A549 (cell line): ENCODE data around the gene GPR4. TPM values are rescaled to one million over a fixed set of nuclear protein-coding genes. Genes with fewer than 3 reads are reported as not detected.

ENCODE experiments used
- ATAC-seq, 2 experiments: fragments of 200-7000 bp in 1 of 2; fragments of >200 bp in 1 of 2; cut with Nextera tagmentation in 1 of 2; cut with Tn5 transposase in 1 of 2; 3 replicates each; pipeline versions ENCODE4 v1.8.0 to v1.9.1; 2018 to 2020; ENCODE audit warnings: mild to moderate bottlenecking in 1 of 2, moderate library complexity in 1 of 2
- CTCF ChIA-PET: fragments of 300-600 bp; sonication (Branson Sonifier 250); formaldehyde crosslinking; extraction: SDS; loops from one replicate; lab custom pipeline; 2021; ENCODE audit warnings: antibody characterized with exemption, inconsistent platforms; lab: Yijun Ruan, JAX
- POLR2A ChIA-PET: fragments of 350-600 bp; formaldehyde crosslinking; extraction: SDS; loops from one replicate; lab custom pipeline; 2021; ENCODE audit warnings: antibody characterized with exemption, inconsistent platforms; lab: Yijun Ruan, JAX
- DNase-seq, 2 experiments: peaks; one replicate each; pipeline versions ENCODE4 v3.0.0 to v3.0.0-alpha.2; 2011 to 2016; ENCODE audit warnings: low read depth in 1 of 2, low spot score in 1 of 2
- FAIRE-seq: peaks from 2 replicates; lab custom pipeline; 2011; peaks lifted over from hg19 to GRCh38; lab: Jason Lieb, UNC
- H3K27ac ChIP-seq, 2 experiments: fragments of >200 bp; sonication (Bioruptor Twin); formaldehyde crosslinking; 3 replicates each; pipeline ENCODE4 v1.5.1; 2016 to 2017
- H3K4me1 ChIP-seq: fragments of >200 bp; sonication (Bioruptor Twin); formaldehyde crosslinking; 3 replicates; pipeline ENCODE4 v1.6.1; 2016
- H3K4me2 ChIP-seq: fragments of >200 bp; sonication (Bioruptor Twin); formaldehyde crosslinking; 3 replicates; pipeline ENCODE4 v1.6.1; 2016
- H3K4me3 ChIP-seq: fragments of >200 bp; sonication (Bioruptor Twin); formaldehyde crosslinking; 3 replicates; pipeline ENCODE4 v1.5.1; 2016
- H3K9me3 ChIP-seq: fragments of >200 bp; sonication (Bioruptor Twin); formaldehyde crosslinking; 3 replicates; pipeline ENCODE4 v1.6.1; 2016
- BHLHE40 ChIP-seq: IDR thresholded peaks from 2 replicates; pipeline ENCODE4 v1.6.1; 2012; ENCODE audit warnings: low read depth, low read length, inconsistent platforms
- CBX2 ChIP-seq: fragments of 200-600 bp; sonication (generic); IDR thresholded peaks from 2 replicates; pipeline ENCODE4 v1.6.1; 2016; ENCODE audit warnings: low read depth, mild to moderate bottlenecking, borderline replicate concordance
- CTCF ChIP-seq: fragments of >200 bp; sonication (Bioruptor Twin); formaldehyde crosslinking; IDR thresholded peaks from 3 replicates; pipeline ENCODE4 v1.5.1; 2016
- EP300 ChIP-seq, 2 experiments: fragments of >200 bp; sonication (Bioruptor Twin); formaldehyde crosslinking; IDR thresholded peaks; 2 replicates in 1 of 2; 3 replicates in 1 of 2; pipeline ENCODE4 v1.6.1; 2016 to 2017
- ESRRA ChIP-seq: fragments of 150-350 bp; IDR thresholded peaks from 2 replicates; pipeline ENCODE4 v1.6.1; 2014; ENCODE audit warnings: mild to moderate bottlenecking, low read length, borderline replicate concordance
- FOSB ChIP-seq: fragments of 250-450 bp; sonication (Bioruptor Pico); IDR thresholded peaks from 2 replicates; pipeline ENCODE4 v1.5.0; 2020; ENCODE audit warnings: mild to moderate bottlenecking, moderate library complexity
- FOSL2 ChIP-seq, 2 experiments: fragments of 450-650 bp in 1 of 2; fragments of >200 bp in 1 of 2; sonication (Bioruptor Twin) in 1 of 2; formaldehyde crosslinking; IDR thresholded peaks; 2 replicates each; pipeline versions ENCODE4 v1.5.0 to v1.6.1; 2016 to 2020; ENCODE audit warnings: mild to moderate bottlenecking in 1 of 2, moderate library complexity in 1 of 2
- FOXS1 ChIP-seq: fragments of 250-450 bp; sonication (Bioruptor Pico); IDR thresholded peaks from 2 replicates; pipeline ENCODE4 v1.5.0; 2020; ENCODE audit warnings: mild to moderate bottlenecking, moderate library complexity
- HES2 ChIP-seq: fragments of >200 bp; sonication (Bioruptor Twin); formaldehyde crosslinking; IDR thresholded peaks from 2 replicates; pipeline ENCODE4 v1.6.1; 2016
- HOXA7 ChIP-seq: fragments of 250-450 bp; sonication (Bioruptor Pico); IDR thresholded peaks from 2 replicates; pipeline ENCODE4 v1.5.0; 2020; ENCODE audit warnings: mild to moderate bottlenecking, moderate library complexity
- HOXB5 ChIP-seq: fragments of 250-450 bp; sonication (Bioruptor Pico); IDR thresholded peaks from 2 replicates; pipeline ENCODE4 v1.5.0; 2020; ENCODE audit warnings: mild to moderate bottlenecking, moderate library complexity
- JUN ChIP-seq, 2 experiments: fragments of >200 bp; sonication (Bioruptor Twin); formaldehyde crosslinking; IDR thresholded peaks; 2 replicates in 1 of 2; 3 replicates in 1 of 2; pipeline ENCODE4 v1.6.1; 2016 to 2017
- MAX ChIP-seq: IDR thresholded peaks from 2 replicates; pipeline ENCODE4 v1.6.1; 2012
- MAZ ChIP-seq: fragments of 150-350 bp; IDR thresholded peaks from 2 replicates; pipeline ENCODE4 v1.6.1; 2014; ENCODE audit warnings: antibody characterized with exemption, low read depth, low read length, borderline replicate concordance
- MYC ChIP-seq: IDR thresholded peaks from 2 replicates; pipeline ENCODE4 v1.6.1; 2012; ENCODE audit warnings: mild to moderate bottlenecking, inconsistent platforms, low read length, improper control_type of control experiment, borderline replicate concordance
- NFE2L2 ChIP-seq: fragments of 150-350 bp; conservative IDR thresholded peaks from 2 replicates; pipeline ENCODE4 v1.6.1; 2014; ENCODE audit warnings: low read length
- NR3C1 ChIP-seq: fragments of >200 bp; sonication (Bioruptor Twin); formaldehyde crosslinking; IDR thresholded peaks from 3 replicates; pipeline ENCODE4 v1.6.1; 2017
- RAD21 ChIP-seq, 2 experiments: fragments of >200 bp in 1 of 2; sonication (Bioruptor Twin) in 1 of 2; formaldehyde crosslinking in 1 of 2; IDR thresholded peaks in 1 of 2; conservative IDR thresholded peaks in 1 of 2; 2 replicates in 1 of 2; 3 replicates in 1 of 2; pipeline ENCODE4 v1.6.1; 2012 to 2018; ENCODE audit warnings: inconsistent platforms in 1 of 2
- RARB ChIP-seq: fragments of 250-450 bp; sonication (Bioruptor Pico); IDR thresholded peaks from 2 replicates; pipeline ENCODE4 v1.8.0; 2021; ENCODE audit warnings: mild to moderate bottlenecking, moderate library complexity
- RCOR1 ChIP-seq: fragments of 150-350 bp; IDR thresholded peaks from 2 replicates; pipeline ENCODE4 v1.6.1; 2014; ENCODE audit warnings: antibody characterized with exemption, low read length, low read depth
- RFX5 ChIP-seq: fragments of 450-650 bp; IDR thresholded peaks from 2 replicates; pipeline ENCODE4 v1.7.1; 2014; ENCODE audit warnings: antibody characterized with exemption, mild to moderate bottlenecking, moderate library complexity
- RNF2 ChIP-seq: fragments of 200-600 bp; sonication (generic); IDR thresholded peaks from 2 replicates; pipeline ENCODE4 v1.6.1; 2016; ENCODE audit warnings: low read depth, mild to moderate bottlenecking, antibody characterized with exemption, moderate library complexity, borderline replicate concordance
- SMC3 ChIP-seq: fragments of >200 bp; sonication (Bioruptor Twin); formaldehyde crosslinking; IDR thresholded peaks from 3 replicates; pipeline ENCODE4 v1.6.1; 2018; ENCODE audit warnings: inconsistent platforms
- TP53 ChIP-seq: fragments of 250-450 bp; sonication (Bioruptor Pico); IDR thresholded peaks from 2 replicates; pipeline ENCODE4 v1.5.0; 2021; ENCODE audit warnings: mild to moderate bottlenecking, moderate library complexity
- ZC3H11A ChIP-seq: fragments of 450-650 bp; IDR thresholded peaks from 2 replicates; pipeline ENCODE4 v1.6.1; 2014; ENCODE audit warnings: antibody characterized with exemption, mild to moderate bottlenecking
- ZFP36 ChIP-seq: fragments of 450-650 bp; IDR thresholded peaks from 2 replicates; pipeline ENCODE4 v1.6.1; 2014; ENCODE audit warnings: borderline replicate concordance; ENCODE audit not compliant: partially characterized antibody
- ZNF302 ChIP-seq: fragments of 250-450 bp; sonication (Bioruptor Pico); IDR thresholded peaks from 2 replicates; pipeline ENCODE4 v1.9.0; 2021; ENCODE audit warnings: inconsistent platforms, mild to moderate bottlenecking, moderate library complexity
- WGBS: methylation state at CpG from one replicate; pipeline ENCODE4 v1.1.6; 2017; ENCODE audit errors: missing lambda C conversion rate; 5-methylcytosine and 5-hydroxymethylcytosine counted together
- polyA plus RNA-seq, 4 experiments: library from polyadenylated mRNA; depleted of rRNA in 3 of 4; stranded (reverse); fragments of >200 nt; fragmentation: RNase III in 1 of 4; extraction: RNeasy Plus Mini Kit Qiagen cat#74134 plus additional on column Dnase treatment in 1 of 4; gene quantifications; 2 replicates in 3 of 4; 3 replicates in 1 of 4; pipeline ENCODE4 v1.2.3, GENCODE V29; 2011 to 2017
- TF ChIP-seq, protein P1 (sequence below): fragments of >200 bp; sonication (Bioruptor Twin); formaldehyde crosslinking; IDR thresholded peaks from 3 replicates; pipeline ENCODE4 v1.6.1; 2016
- TF ChIP-seq, protein P2 (sequence below): fragments of 450-650 bp; IDR thresholded peaks from 2 replicates; pipeline ENCODE4 v1.6.1; 2014; ENCODE audit warnings: antibody characterized with exemption

The GPR4 gene
- polyA plus RNA-seq, 2 of the 4 experiments (the other 2 are of a cell fraction), result 0.03 to 0.10 TPM

GRCh38 chr19:45643024-45643926 is 41.3 kb upstream of the GPR4 start:
- peak overlapping the region; percentile 51; the same call in 2 of the 3 replicates for H3K4me3 ChIP-seq
- TF ChIP-seq FOSL2 (IDR thresholded peaks at IDR 0.05) (no peak; the same call in 1 of the 2 replicates), FOSL2 (CRISPR knock-in tag; IDR thresholded peaks at IDR 0.05) (peak; percentile 79), RCOR1 (no peak; the same call in 1 of the 2 replicates), MAX (peak; percentile 78), BHLHE40 (no peak), ESRRA (peak; percentile 56; the same call in 1 of the 2 replicates), HOXA7 (no peak), HOXB5 (CRISPR knock-in tag) (no peak), RAD21 (conservative IDR thresholded peaks at IDR 0.05 in 1 of 2, IDR thresholded peaks at IDR 0.05 in 1 of 2) (peak; percentile 99 to 100), CTCF (peak; percentile 99), CBX2 (no peak), TP53 (CRISPR knock-in tag) (no peak), HES2 (no peak), NR3C1 (no peak), ZC3H11A (no peak), MAZ (no peak), MYC (0 out of 2 replicates have a peak, but pooled peaks have one; percentile 55), RNF2 (no peak), SMC3 (peak; percentile 96), JUN (IDR thresholded peaks at IDR 0.05) (no peak; a peak in 1 of 5 replicates), ZNF302 (CRISPR knock-in tag) (no peak), NFE2L2 (0 out of 2 replicates have a peak, but pooled peaks have one; percentile 8), ZFP36 (no peak), EP300 (IDR thresholded peaks at IDR 0.05) (no peak), FOXS1 (CRISPR knock-in tag) (no peak), RFX5 (no peak), FOSB (CRISPR knock-in tag) (no peak), RARB (no peak)
- TF ChIP-seq, protein P1, sequence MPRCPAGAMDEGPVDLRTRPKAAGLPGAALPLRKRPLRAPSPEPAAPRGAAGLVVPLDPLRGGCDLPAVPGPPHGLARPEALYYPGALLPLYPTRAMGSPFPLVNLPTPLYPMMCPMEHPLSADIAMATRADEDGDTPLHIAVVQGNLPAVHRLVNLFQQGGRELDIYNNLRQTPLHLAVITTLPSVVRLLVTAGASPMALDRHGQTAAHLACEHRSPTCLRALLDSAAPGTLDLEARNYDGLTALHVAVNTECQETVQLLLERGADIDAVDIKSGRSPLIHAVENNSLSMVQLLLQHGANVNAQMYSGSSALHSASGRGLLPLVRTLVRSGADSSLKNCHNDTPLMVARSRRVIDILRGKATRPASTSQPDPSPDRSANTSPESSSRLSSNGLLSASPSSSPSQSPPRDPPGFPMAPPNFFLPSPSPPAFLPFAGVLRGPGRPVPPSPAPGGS, result no peak
- TF ChIP-seq, protein P2, sequence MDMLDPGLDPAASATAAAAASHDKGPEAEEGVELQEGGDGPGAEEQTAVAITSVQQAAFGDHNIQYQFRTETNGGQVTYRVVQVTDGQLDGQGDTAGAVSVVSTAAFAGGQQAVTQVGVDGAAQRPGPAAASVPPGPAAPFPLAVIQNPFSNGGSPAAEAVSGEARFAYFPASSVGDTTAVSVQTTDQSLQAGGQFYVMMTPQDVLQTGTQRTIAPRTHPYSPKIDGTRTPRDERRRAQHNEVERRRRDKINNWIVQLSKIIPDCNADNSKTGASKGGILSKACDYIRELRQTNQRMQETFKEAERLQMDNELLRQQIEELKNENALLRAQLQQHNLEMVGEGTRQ, result no peak
- peak overlapping the region; percentile 96 for H3K4me2 ChIP-seq
- peak overlapping the region; percentile 88 to 90 for H3K27ac ChIP-seq
- H3K4me1 ChIP-seq, result peaks cover 44% of the 10 kb centered on the region
- FAIRE-seq (no peak), DNase-seq (peak; percentile 91 to 95), ATAC-seq (peak in 1 of 2 experiments; percentile 16; a peak in 3 of 6 replicates)
- no peaks in the 10 kb centered on the region for H3K9me3 ChIP-seq
- ChIA-PET CTCF (interaction anchor here (0.7 to 15.1 kb wide), 54 partner anchors 9 to 1967 kb away, joined by 3 to 437 read pairs (median 14); partner anchors contain the start of genes FOSB, GIPR, GPR4 and OPA3), POLR2A (interaction anchor here (0.8 to 2.9 kb wide), 7 partner anchors 29 to 220 kb away, joined by 3 to 25 read pairs (median 7); partner anchors contain the start of genes OPA3 and VASP)
- WGBS, result 37% methylated on average over 39 of the region's 39 CpGs
